Keratinocyte (primary cell): ENCODE data around the gene KRTAP5-10. TPM values are rescaled to one million over a fixed set of nuclear protein-coding genes. Genes with fewer than 3 reads are reported as not detected.
"Not testable (repeated sequence)": the region's sequence is repeated elsewhere in the genome, so short reads cannot be mapped to it uniquely, and the experiment has no call there.

Source experiments
- DNase-seq: peaks from one replicate; pipeline ENCODE4 v3.0.0-alpha.2; 2011; ENCODE audit warnings: low read depth, missing footprints, low spot score
- FAIRE-seq: peaks from 2 replicates; lab custom pipeline; 2011; peaks lifted over from hg19 to GRCh38; lab: Jason Lieb, UNC
- H2AFZ ChIP-seq: 2 replicates; pipeline ENCODE4 v1.6.0; 2012; ENCODE audit warnings: low read length, control low read depth, inconsistent platforms; ENCODE audit not compliant: control insufficient read depth
- H3K27ac ChIP-seq: 2 replicates; pipeline ENCODE4 v1.5.1; 2011; ENCODE audit warnings: low read length; ENCODE audit not compliant: control insufficient read depth, insufficient read depth
- H3K27me3 ChIP-seq: 3 replicates; pipeline ENCODE4 v1.6.0; 2011; ENCODE audit warnings: low read length; ENCODE audit not compliant: control insufficient read depth, insufficient read depth; ENCODE audit errors: extremely low read depth
- H3K36me3 ChIP-seq, 2 experiments: 2 replicates in 1 of 2; 3 replicates in 1 of 2; pipeline ENCODE4 v1.5.1; 2011; ENCODE audit warnings: low read length in 2 of 2, mild to moderate bottlenecking in 1 of 2; ENCODE audit not compliant: control insufficient read depth in 2 of 2, insufficient read depth in 2 of 2; ENCODE audit errors: extremely low read depth in 1 of 2
- H3K4me1 ChIP-seq: 3 replicates; pipeline ENCODE4 v1.5.1; 2011; ENCODE audit warnings: low read length; ENCODE audit not compliant: control insufficient read depth, insufficient read depth; ENCODE audit errors: extremely low read depth
- H3K4me2 ChIP-seq: 3 replicates; pipeline ENCODE4 v1.6.0; 2011; ENCODE audit warnings: low read depth, low read length; ENCODE audit not compliant: control insufficient read depth, insufficient read depth; ENCODE audit errors: extremely low read depth
- H3K4me3 ChIP-seq, 3 experiments: fragments of 200-600 bp in 1 of 3; sonication (generic) in 1 of 3; 2 replicates in 2 of 3; 3 replicates in 1 of 3; pipeline ENCODE4 v1.5.1; 2011 to 2016; ENCODE audit warnings: low read length in 3 of 3, mild to moderate bottlenecking in 3 of 3, control low read depth in 2 of 3, inconsistent platforms in 1 of 3, low read depth in 1 of 3, mixed read lengths in 1 of 3, mixed run types in 1 of 3, moderate library complexity in 1 of 3; ENCODE audit not compliant: control insufficient read depth in 2 of 3, insufficient read depth in 2 of 3; ENCODE audit errors: extremely low read depth in 1 of 3
- H3K79me2 ChIP-seq: 2 replicates; pipeline ENCODE4 v1.6.0; 2012; ENCODE audit warnings: low read length; ENCODE audit not compliant: control insufficient read depth, insufficient read depth
- H3K9ac ChIP-seq: 3 replicates; pipeline ENCODE4 v1.6.0; 2011; ENCODE audit warnings: low read length; ENCODE audit not compliant: control insufficient read depth, insufficient read depth; ENCODE audit errors: extremely low read depth
- H3K9me1 ChIP-seq: 3 replicates; pipeline ENCODE4 v1.6.0; 2011; ENCODE audit warnings: low read length; ENCODE audit not compliant: control insufficient read depth, insufficient read depth; ENCODE audit errors: extremely low read depth
- H3K9me3 ChIP-seq: 2 replicates; pipeline ENCODE4 v1.5.1; 2012; ENCODE audit warnings: low read depth, low read length; ENCODE audit not compliant: control insufficient read depth
- H4K20me1 ChIP-seq: 3 replicates; pipeline ENCODE4 v1.6.0; 2011; ENCODE audit warnings: low read length; ENCODE audit not compliant: control insufficient read depth, insufficient read depth; ENCODE audit errors: extremely low read depth
- dilution Hi-C: fragments of 300-500 bp; cut with MboI; formaldehyde crosslinking; loops from one replicate; pipeline ENCODE4 v1.7.0; 2020; ENCODE audit warnings: low sequenced_read_pairs; ENCODE audit not compliant: extremely low pct_ligation_motif_present
- polyA plus RNA-seq, 5 experiments: library from polyadenylated mRNA; depleted of rRNA in 3 of 5; stranded (reverse) in 3 of 5; stranded (forward) in 1 of 5; unstranded in 1 of 5; fragments of >200 nt; gene quantifications; 1 replicate in 1 of 5; 2 replicates in 3 of 5; 3 replicates in 1 of 5; pipeline versions ENCODE4 v1.2.1 to v1.2.3, GENCODE V29; 2011 to 2012; ENCODE audit warnings: missing spikeins in 2 of 5, low read depth in 1 of 5, low replicate concordance in 1 of 5

KRTAP5-10 gene
- polyA plus RNA-seq, 1 donor (not counting 4 experiments of a cell fraction or from before 2014, with no cell fraction given): not detected

DNA sequence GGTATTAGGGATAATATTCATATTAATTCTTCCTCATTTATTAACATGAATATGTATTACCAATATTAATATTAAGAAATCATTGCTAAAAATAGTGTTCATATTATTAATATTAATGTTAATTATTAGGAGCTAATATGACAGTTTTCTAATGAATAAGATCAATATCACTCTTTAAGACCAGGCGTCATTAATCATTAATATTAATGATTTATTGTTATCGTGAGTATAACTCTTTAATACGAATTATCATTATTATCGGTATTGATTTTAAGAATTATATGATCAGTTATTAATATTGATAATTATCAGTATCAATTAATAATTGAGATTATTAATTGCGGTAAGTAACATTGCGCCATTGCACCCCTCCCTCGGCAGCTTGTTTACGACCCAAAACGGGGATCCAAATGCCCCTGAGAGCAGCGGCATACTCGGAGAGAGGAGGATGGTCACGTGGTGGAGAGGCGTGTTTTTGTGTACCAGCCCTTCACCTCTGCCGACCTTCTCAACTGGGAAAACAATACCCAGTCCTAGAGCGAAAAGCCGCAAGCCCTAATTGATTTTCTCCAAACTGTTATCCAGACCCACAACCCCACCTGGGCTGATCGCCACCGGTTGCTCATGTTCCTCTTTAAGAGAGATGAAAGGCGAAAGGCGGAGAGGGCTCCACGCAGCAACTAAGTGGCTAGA, 46.0 kb downstream of the KRTAP5-10 start:
- H3K4me3 ChIP-seq, H3K4me2 ChIP-seq, DNase-seq, FAIRE-seq, H2AFZ ChIP-seq, H3K9ac ChIP-seq, H3K9me3 ChIP-seq, H3K79me2 ChIP-seq, H3K9me1 ChIP-seq, H3K27ac ChIP-seq, dilution Hi-C loops, H3K36me3 ChIP-seq, H4K20me1 ChIP-seq: not testable (repeated sequence)
- peaks cover 10% of the 10 kb centered on the region for H3K4me1 ChIP-seq
- H3K27me3 ChIP-seq: peaks cover 10% of the 10 kb centered on the region

DNA sequence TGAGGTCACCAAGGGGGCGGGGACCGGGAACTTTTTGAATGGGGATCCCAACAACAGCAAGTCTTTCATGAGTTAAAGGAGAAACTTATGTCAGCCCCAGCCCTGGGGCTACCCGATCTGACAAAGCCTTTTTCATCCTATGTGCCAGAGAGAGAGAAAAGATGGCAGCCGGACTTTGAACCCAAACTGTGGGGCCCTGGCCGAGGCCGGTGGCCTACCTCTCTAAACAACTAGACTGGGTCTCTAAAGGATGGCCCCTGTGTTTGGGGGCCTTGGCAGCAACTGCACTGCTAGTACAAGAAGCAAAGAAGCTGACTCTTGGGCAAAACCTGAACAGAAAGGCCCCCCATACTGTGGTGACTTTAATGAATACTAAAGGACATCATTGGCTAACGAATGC, 48.6 kb downstream of the KRTAP5-10 start:
- FAIRE-seq, H4K20me1 ChIP-seq, DNase-seq, H3K27ac ChIP-seq, H3K27me3 ChIP-seq, H3K9me3 ChIP-seq, H3K4me3 ChIP-seq, H3K9me1 ChIP-seq, H3K9ac ChIP-seq, H3K79me2 ChIP-seq, dilution Hi-C loops, H3K36me3 ChIP-seq, H2AFZ ChIP-seq, H3K4me2 ChIP-seq: not testable (repeated sequence)
- peaks cover 10% of the 10 kb centered on the region for H3K4me1 ChIP-seq

DNA sequence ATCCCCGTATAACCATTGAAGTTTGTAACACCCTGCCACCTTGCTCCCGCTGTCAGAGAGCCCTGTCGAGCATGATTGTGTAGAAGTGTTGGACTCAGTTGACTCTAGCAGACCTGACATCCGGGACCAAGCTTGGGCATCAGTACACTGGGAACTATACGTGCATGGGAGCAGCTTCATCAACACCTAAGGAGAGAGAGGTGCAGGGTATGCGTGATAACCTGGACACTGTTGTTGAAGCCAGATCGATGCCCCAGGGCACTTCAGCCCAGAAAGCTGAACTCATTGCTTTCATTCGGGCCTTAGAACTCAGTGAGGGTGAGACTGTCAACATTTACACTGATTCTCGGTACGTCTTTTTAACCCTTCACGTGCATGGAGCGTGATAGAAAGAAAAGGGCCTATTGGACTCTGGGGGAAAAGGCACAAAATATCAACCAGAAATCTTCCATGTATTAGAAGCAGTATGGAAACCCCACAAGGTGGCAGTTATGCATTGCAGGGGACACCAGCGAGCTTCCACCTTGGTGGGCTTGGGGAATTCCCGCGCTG, 49.1 kb downstream of the KRTAP5-10 start:
- H3K4me3 ChIP-seq, H3K27me3 ChIP-seq, DNase-seq, dilution Hi-C loops, H2AFZ ChIP-seq, H3K9me1 ChIP-seq, H3K4me2 ChIP-seq, H3K36me3 ChIP-seq, H4K20me1 ChIP-seq, FAIRE-seq, H3K79me2 ChIP-seq, H3K9me3 ChIP-seq, H3K27ac ChIP-seq, H3K9ac ChIP-seq: not testable (repeated sequence)
- H3K4me1 ChIP-seq: peaks cover 10% of the 10 kb centered on the region

DNA sequence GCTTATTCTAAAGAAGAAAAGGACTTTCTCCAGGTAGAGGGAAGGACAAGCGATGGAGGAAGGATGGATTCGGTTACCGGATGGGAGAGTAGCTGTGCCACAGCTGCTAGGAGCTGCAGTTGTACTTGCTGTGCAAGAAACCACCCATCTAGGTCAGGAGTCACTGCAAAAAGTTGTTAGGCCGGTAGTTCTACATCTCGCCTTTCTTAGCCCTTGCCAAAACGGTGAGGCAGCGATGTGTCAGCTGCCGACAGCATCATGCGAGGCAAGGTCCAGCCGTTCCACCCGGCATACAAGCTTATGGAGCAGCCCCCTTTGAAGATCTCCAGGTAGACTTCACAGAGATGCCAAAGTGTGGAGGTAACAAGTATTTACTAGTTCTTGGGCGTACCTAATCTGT, 49.6 kb downstream of the KRTAP5-10 start:
- H3K4me2 ChIP-seq: peak overlapping the region; percentile 45
- H2AFZ ChIP-seq, dilution Hi-C loops: not testable (repeated sequence)

More for the DNA sequence above, 49.6 kb downstream of the KRTAP5-10 start:
- not testable (repeated sequence) for H3K9ac ChIP-seq, H4K20me1 ChIP-seq, H3K9me1 ChIP-seq, H3K9me3 ChIP-seq, H3K79me2 ChIP-seq, H3K4me3 ChIP-seq, H3K36me3 ChIP-seq, H3K27me3 ChIP-seq, FAIRE-seq, H3K27ac ChIP-seq
- H3K4me1 ChIP-seq: peaks cover 10% of the 10 kb centered on the region
- peak; percentile 28 for DNase-seq
